Naive thymus-derived CD8-positive, alpha-beta T cell (primary cell): ENCODE results near the gene HPDL. TPM values are rescaled to one million over a fixed set of nuclear protein-coding genes. Genes with fewer than 3 reads are reported as not detected.
A peak's percentile ranks its signal among the peaks of the same experiment; 100 is the strongest.
"Not testable (repeated sequence)": the region's sequence is repeated elsewhere in the genome, so short reads cannot be mapped to it uniquely, and the experiment has no call there.

Source experiments
- ATAC-seq, 2 donors: fragments of 150-1000 bp; cut with Tn5 transposase in 1 of 2; sonication (Bioruptor Pico), chemical (Tn5 transposase) in 1 of 2; 1 replicate in 1 of 2; 2 replicates in 1 of 2; pipeline ENCODE4 v1.10.0; 2021; ENCODE audit warnings: mild to moderate bottlenecking in 2 of 2, moderate library complexity in 2 of 2
- POLR2A ChIA-PET: fragments of 350-600 bp; sonication (Branson Sonifier 250); formaldehyde crosslinking; loops from one replicate; lab custom pipeline; 2021; ENCODE audit warnings: antibody characterized with exemption; lab: Charles Lee
- DNase-seq, 10 donors: peaks; one replicate each; pipeline versions ENCODE4 v3.0.0 to v3.0.0-alpha.2; 2020 to 2022
- H3K27ac Mint-ChIP-seq, 10 donors: one replicate each; pipeline ENCODE4 v1.8.0; 2020 to 2022; ENCODE audit warnings: mild to moderate bottlenecking in 10 of 10, mixed read lengths in 10 of 10, moderate library complexity in 4 of 10, inconsistent platforms in 1 of 10
- H3K27me3 Mint-ChIP-seq, 5 donors: one replicate each; pipeline ENCODE4 v1.8.0; 2021 to 2022; ENCODE audit warnings: mixed read lengths in 5 of 5
- H3K36me3 Mint-ChIP-seq, 3 donors: one replicate each; pipeline ENCODE4 v1.8.0; 2020 to 2022; ENCODE audit warnings: mixed read lengths in 3 of 3, mild to moderate bottlenecking in 2 of 3, inconsistent platforms in 1 of 3
- H3K4me1 Mint-ChIP-seq, 4 donors: one replicate each; pipeline ENCODE4 v1.8.0; 2021 to 2022; ENCODE audit warnings: mixed read lengths in 4 of 4
- H3K4me3 Mint-ChIP-seq, 10 donors: one replicate each; pipeline ENCODE4 v1.8.0; 2020 to 2022; ENCODE audit warnings: mild to moderate bottlenecking in 10 of 10, mixed read lengths in 10 of 10, moderate library complexity in 6 of 10, inconsistent platforms in 1 of 10
- H3K9me3 Mint-ChIP-seq, 9 donors: one replicate each; pipeline ENCODE4 v1.8.0; 2020 to 2022; ENCODE audit warnings: mixed read lengths in 9 of 9, mild to moderate bottlenecking in 3 of 9, inconsistent platforms in 1 of 9, moderate library complexity in 1 of 9
- polyA plus RNA-seq, 3 donors: library from polyadenylated mRNA; unstranded; fragments of 300-500 nt; fragmentation: Illumina TruSeq; gene quantifications; one replicate each; pipeline ENCODE4 v1.2.3, GENCODE V29; 2021
- total RNA-seq, 8 experiments: library from RNA in 2 of 8; stranded (reverse) in 2 of 8; gene quantifications; one replicate each; pipeline ENCODE4 v1.2.3 and lab custom pipeline; 2021 to 2026

Gene HPDL
- total and polyA plus RNA-seq, 5 experiments from 2014 or later: 0.47 to 2.7 (median 1.5) TPM

DNA sequence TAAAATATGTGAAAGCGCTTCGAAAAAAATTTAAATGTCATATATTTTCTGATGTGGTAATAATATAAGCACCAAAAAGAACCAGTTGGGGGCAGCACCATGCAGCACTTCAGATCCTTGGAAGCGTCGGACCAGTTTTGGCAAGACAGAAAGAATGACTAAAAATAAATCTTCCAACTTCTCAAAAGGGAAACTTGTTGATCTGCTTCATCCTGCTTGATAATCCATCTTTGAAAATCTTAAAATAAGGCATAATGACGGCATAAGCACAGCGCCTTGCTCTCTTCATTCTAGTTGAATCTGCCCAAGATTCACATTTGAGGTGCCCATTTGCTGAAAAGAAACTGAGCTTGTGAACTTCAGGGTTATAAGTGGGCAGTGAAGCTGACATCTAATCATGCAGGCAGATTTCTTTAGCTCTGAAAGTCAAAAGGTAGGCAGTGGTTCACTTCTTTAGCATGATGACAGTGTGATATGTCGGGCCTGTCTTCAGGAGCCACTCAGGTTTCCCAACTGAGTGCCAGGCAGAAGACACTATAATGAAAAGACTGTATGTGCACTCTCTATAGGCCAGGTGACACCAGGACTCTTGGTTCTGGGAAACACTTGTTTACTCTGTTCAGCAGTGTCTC is 33.3 kb downstream of the HPDL start:
- Mint-ChIP-seq H3K9me3 (no peaks in the 10 kb centered on the region), H3K4me1 (peaks cover 2 to 6% (median 5%) of the 10 kb centered on the region in 4 donors), H3K36me3 (peaks cover 0 to 2% (median 0%) of the 10 kb centered on the region in 3 donors), H3K27me3 (no peaks in the 10 kb centered on the region), H3K4me3 (peak overlapping the region in 2 of 10 donors; percentile 6 to 46), H3K27ac (peak overlapping the region in 4 of 10 donors; percentile 2 to 47 (median 26))
- POLR2A ChIA-PET: interaction anchor here (1.0 to 1.1 kb wide), 2 partner anchors 132 to 133 kb away, joined by 4 to 10 read pairs; no protein-coding TSS in a partner anchor
- peak; percentile 59 to 75 for ATAC-seq
- peak in 9 of 10 donors; percentile 23 to 73 (median 46) for DNase-seq

GRCh38 chr1:45360981-45361380 is 34.3 kb downstream of the HPDL start:
- H3K27ac Mint-ChIP-seq, ATAC-seq, DNase-seq, H3K36me3 Mint-ChIP-seq, H3K27me3 Mint-ChIP-seq, H3K4me1 Mint-ChIP-seq, POLR2A ChIA-PET, H3K9me3 Mint-ChIP-seq, H3K4me3 Mint-ChIP-seq: not testable (repeated sequence)

DNA sequence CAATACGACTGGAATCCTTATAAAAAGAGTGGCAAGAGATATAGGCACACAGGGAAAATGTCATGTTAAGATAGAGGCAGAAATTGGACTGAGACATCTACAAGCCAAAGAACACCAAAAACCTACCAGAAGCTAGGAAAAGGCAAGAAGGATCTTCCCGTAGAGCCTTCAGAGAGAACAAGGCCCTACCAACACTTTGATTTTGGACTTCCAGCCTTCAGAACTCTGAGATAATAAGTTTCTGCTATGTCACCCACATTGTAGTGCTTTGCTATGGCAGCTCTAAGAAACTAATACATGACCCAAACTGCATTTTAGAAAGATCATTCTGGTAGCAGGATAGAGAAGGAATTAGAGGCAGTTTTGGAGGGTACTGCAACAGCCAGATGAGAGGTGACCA is 37.6 kb downstream of the HPDL start:
- Mint-ChIP-seq H3K27me3 (no peaks in the 10 kb centered on the region), H3K4me3 (no peak overlapping the region), H3K4me1 (peaks cover 2 to 6% (median 5%) of the 10 kb centered on the region in 4 donors), H3K9me3 (no peaks in the 10 kb centered on the region), H3K36me3 (no peaks in the 10 kb centered on the region), H3K27ac (no peak overlapping the region)
- DNase-seq (no peak), ATAC-seq (no peak)
- POLR2A ChIA-PET: no interaction called here

GRCh38 chr1:45365051-45365450 is 38.4 kb downstream of the HPDL start:
- no peaks in the 10 kb centered on the region for H3K27me3 Mint-ChIP-seq
- no peak overlapping the region for H3K4me3 Mint-ChIP-seq

GRCh38 chr1:45370575-45370974 is 43.9 kb downstream of the HPDL start:
- Mint-ChIP-seq H3K27me3 (no peaks in the 10 kb centered on the region), H3K27ac (no peak overlapping the region), H3K4me3 (no peak overlapping the region), H3K36me3 (no peaks in the 10 kb centered on the region), H3K9me3 (no peaks in the 10 kb centered on the region), H3K4me1 (peaks cover 0 to 32% (median 2%) of the 10 kb centered on the region in 4 donors)
- POLR2A ChIA-PET: no interaction called here
- DNase-seq (no peak), ATAC-seq (no peak)

More at GRCh38 chr1:45365051-45365450, 38.4 kb downstream of the HPDL start:
- Mint-ChIP-seq H3K4me1 (peaks cover 0 to 3% (median 2%) of the 10 kb centered on the region in 4 donors), H3K9me3 (no peaks in the 10 kb centered on the region), H3K27ac (no peak overlapping the region), H3K36me3 (no peaks in the 10 kb centered on the region)
- DNase-seq (no peak), ATAC-seq (no peak)
- POLR2A ChIA-PET: interaction anchor here (0.7 kb wide), 1 partner anchor 127 kb away, joined by 5 read pairs; no protein-coding TSS in a partner anchor

DNA sequence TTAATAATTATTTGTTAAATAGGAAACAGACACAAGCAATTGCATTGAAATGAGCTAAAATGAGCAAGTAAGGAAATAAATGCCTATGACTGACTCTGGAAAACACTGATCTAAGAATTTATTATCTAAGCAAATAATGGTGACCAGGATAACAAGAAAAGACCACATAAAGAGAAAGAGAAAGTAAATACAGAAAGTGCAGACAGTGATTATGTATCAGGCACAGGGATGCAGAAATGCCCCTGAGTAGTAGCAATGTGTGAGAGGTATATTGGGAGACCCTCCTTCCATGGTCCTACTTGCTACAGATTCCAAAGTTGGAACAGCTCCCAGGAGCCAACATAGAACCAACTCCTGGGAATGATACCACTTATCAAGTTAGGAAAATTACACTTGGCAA is 46.9 kb downstream of the HPDL start:
- no peak for ATAC-seq
- Mint-ChIP-seq H3K4me1 (peaks cover 0 to 32% (median 2%) of the 10 kb centered on the region in 4 donors), H3K27ac (peak overlapping the region in 1 of 10 donors; percentile 4), H3K27me3 (no peaks in the 10 kb centered on the region), H3K36me3 (peaks cover 0 to 2% (median 0%) of the 10 kb centered on the region in 3 donors), H3K4me3 (no peak overlapping the region), H3K9me3 (no peaks in the 10 kb centered on the region)
- DNase-seq: no peak
- POLR2A ChIA-PET: no interaction called here

GRCh38 chr1:45375104-45376090 is 48.7 kb downstream of the HPDL start:
- H3K27me3 Mint-ChIP-seq: no peaks in the 10 kb centered on the region
- no peaks in the 10 kb centered on the region for H3K9me3 Mint-ChIP-seq
- no peak for DNase-seq
- peak overlapping the region in 4 of 10 donors; percentile 3 to 49 (median 7) for H3K27ac Mint-ChIP-seq
- H3K4me1 Mint-ChIP-seq: peaks cover 0 to 31% (median 2%) of the 10 kb centered on the region in 4 donors
- no peak for ATAC-seq
- no peak overlapping the region for H3K4me3 Mint-ChIP-seq
- POLR2A ChIA-PET: no interaction called here
- H3K36me3 Mint-ChIP-seq: peaks cover 0 to 2% (median 0%) of the 10 kb centered on the region in 3 donors

DNA sequence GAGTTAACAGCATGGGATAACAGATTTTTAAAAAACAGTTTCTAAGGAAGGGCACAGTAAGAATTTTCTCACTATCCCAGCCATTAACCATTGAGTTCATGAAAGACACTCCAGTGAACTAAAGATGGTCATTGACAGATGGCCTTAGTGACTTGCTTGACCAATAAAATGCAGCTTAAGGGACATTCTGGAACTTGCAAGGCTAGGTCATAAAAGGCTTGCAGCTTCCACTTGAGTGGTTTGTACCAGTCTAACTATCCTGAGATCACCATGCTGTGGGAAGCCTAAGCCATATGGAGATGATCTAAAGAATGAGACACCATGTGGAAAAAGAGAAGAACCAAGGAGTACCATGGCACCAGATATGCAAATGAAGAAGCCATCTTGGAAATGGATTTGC is 51.5 kb downstream of the HPDL start:
- H3K4me1 Mint-ChIP-seq: peaks cover 0 to 19% (median 2%) of the 10 kb centered on the region in 4 donors
- DNase-seq: no peak
- no peak overlapping the region for H3K4me3 Mint-ChIP-seq
- H3K36me3 Mint-ChIP-seq: peaks cover 0 to 2% (median 0%) of the 10 kb centered on the region in 3 donors
- POLR2A ChIA-PET: no interaction called here
- H3K9me3 Mint-ChIP-seq: no peaks in the 10 kb centered on the region
- ATAC-seq: no peak
- no peak overlapping the region for H3K27ac Mint-ChIP-seq
- no peaks in the 10 kb centered on the region for H3K27me3 Mint-ChIP-seq

Other genes with a start within 250 kb of the HPDL start
- gene ZSWIM5, start 120.3 kb upstream of the HPDL start, total RNA-seq: 1 to 10 TPM; 1.2 TPM
- under 1 TPM; 0.57 to 0.85 (median 0.65) TPM for gene ZSWIM5, start 120.3 kb upstream of the HPDL start, polyA plus RNA-seq
- 10 to 100 TPM; 23.7 to 24.5 TPM for gene TOE1, start 13.3 kb downstream of the HPDL start, total RNA-seq
- 10 to 100 TPM in 2 of 3 donors, 1 to 10 TPM in 1; 8.2 to 12.3 (median 10.7) TPM for gene TOE1, start 13.3 kb downstream of the HPDL start, polyA plus RNA-seq
- 10 to 100 TPM; 75.6 to 79.7 TPM for gene MUTYH, start 13.5 kb downstream of the HPDL start, total RNA-seq
- 10 to 100 TPM; 21.8 to 24.7 (median 24.4) TPM for gene MUTYH, start 13.5 kb downstream of the HPDL start, polyA plus RNA-seq
- gene TESK2, start 164.3 kb downstream of the HPDL start, total RNA-seq: 1 to 10 TPM; 9.8 to 10.0 TPM
- 1 to 10 TPM; 2.3 to 3.1 (median 2.7) TPM for gene TESK2, start 164.3 kb downstream of the HPDL start, polyA plus RNA-seq
- gene CCDC163, start 173.2 kb downstream of the HPDL start, total RNA-seq: 10 to 100 TPM; 13.3 to 16.0 TPM
- gene CCDC163, start 173.2 kb downstream of the HPDL start, polyA plus RNA-seq: 10 to 100 TPM in 1 of 3 donors, 1 to 10 TPM in 2; 4.1 to 10.0 (median 5.0) TPM
- gene MMACHC, start 173.4 kb downstream of the HPDL start, total RNA-seq: 1 to 10 TPM; 4.8 to 5.5 TPM
- 1 to 10 TPM in 1 of 3 donors, under 1 TPM in 2; 0.12 to 1.6 (median 0.82) TPM for gene MMACHC, start 173.4 kb downstream of the HPDL start, polyA plus RNA-seq
- 100 to 1,000 TPM; 115 to 129 TPM for gene PRDX1, start 195.0 kb downstream of the HPDL start, total RNA-seq
- 100 to 1,000 TPM; 174 to 214 (median 205) TPM for gene PRDX1, start 195.0 kb downstream of the HPDL start, polyA plus RNA-seq
- gene AKR1A1, start 223.9 kb downstream of the HPDL start, total RNA-seq: 10 to 100 TPM; 74.8 to 78.0 TPM
- gene AKR1A1, start 223.9 kb downstream of the HPDL start, polyA plus RNA-seq: 10 to 100 TPM; 82.8 to 96.3 (median 85.5) TPM